ENCODE results near the gene TENM4.
"Not testable (repeated sequence)": the region's sequence is repeated elsewhere in the genome, so short reads cannot be mapped to it uniquely, and the experiment has no call there.

- TF ChIP-seq CTCF (IDR thresholded peaks at IDR 0.05; ENCODE audit: poor library complexity, severe bottlenecking); EZH2 (IDR thresholded peaks at IDR 0.05; ENCODE audit: borderline replicate concordance, insufficient read depth, low read length, poor library complexity, severe bottlenecking); REST (IDR thresholded peaks at IDR 0.05; ENCODE audit: borderline replicate concordance); POLR2AphosphoS5 (IDR thresholded peaks at IDR 0.05); SMC3 (conservative IDR thresholded peaks at IDR 0.05; ENCODE audit: poor library complexity); TAF1 (IDR thresholded peaks at IDR 0.05; ENCODE audit: low read depth); EP300 (conservative IDR thresholded peaks at IDR 0.05; ENCODE audit: poor library complexity, severe bottlenecking); RAD21 (conservative IDR thresholded peaks at IDR 0.05); MXI1 (conservative IDR thresholded peaks at IDR 0.05; ENCODE audit: poor library complexity, severe bottlenecking): not testable (repeated sequence)
These were observed 218.7 kb downstream of the TENM4 start for GRCh38 chr11:79222163-79222562.
